CD4-positive, alpha-beta T cell treated with Interleukin-4 for 4 hours (primary cell): ENCODE measurements around the gene FYN.

Experiments used
- DNase-seq: peaks from one replicate; pipeline ENCODE4 v3.0.0-alpha.2; 2020

FYN gene

DNA sequence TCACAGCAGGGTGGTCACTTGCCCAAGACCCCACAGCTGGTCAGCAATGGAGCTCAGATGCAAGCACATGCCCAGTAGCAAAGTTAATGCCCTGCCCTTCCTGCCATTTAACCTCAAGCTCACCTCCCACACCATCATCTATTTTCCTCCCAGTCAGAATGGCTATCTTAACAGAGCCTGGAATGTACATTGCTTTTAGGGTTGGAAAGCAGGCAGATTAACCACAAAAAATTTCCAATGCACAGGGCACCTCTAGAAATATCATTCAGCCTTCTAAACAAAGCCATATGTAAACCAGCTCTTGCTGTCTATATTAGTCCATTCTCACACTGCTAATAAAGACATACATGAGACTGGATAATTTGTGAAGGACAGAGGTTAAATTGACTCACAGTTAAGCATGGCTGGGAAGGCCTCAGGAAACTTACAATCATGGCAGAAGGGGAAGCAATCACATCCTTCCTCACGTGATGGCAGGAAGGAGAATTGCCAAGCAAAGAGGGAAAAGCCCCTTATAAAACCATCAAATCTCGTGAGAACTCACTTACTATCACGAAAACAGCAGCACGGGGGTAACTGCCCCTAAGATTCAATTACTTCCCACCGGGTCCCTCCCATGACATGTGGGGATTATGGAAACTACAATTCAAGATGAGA is 106.9 kb downstream of the FYN start:
- no peak for DNase-seq

DNA sequence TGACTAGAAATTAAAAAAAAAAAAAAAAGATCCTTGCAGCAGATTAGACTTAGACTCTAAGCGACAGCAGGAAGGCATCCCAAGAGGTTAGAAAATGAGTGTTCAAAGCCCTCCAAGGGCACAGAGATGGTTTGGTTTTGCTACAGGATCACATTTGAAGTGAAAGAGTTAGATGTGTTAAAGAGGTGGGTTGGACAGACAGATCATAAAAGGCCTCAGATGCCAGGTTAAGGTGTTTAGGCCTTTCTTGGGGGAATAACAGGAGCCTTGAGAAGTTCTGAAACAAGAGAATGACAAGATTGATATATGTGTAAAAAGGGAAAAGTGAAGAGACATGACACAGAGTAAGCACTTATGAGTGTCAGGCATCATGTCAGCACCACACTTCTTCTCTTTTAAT is 107.5 kb downstream of the FYN start:
- DNase-seq: no peak

DNA sequence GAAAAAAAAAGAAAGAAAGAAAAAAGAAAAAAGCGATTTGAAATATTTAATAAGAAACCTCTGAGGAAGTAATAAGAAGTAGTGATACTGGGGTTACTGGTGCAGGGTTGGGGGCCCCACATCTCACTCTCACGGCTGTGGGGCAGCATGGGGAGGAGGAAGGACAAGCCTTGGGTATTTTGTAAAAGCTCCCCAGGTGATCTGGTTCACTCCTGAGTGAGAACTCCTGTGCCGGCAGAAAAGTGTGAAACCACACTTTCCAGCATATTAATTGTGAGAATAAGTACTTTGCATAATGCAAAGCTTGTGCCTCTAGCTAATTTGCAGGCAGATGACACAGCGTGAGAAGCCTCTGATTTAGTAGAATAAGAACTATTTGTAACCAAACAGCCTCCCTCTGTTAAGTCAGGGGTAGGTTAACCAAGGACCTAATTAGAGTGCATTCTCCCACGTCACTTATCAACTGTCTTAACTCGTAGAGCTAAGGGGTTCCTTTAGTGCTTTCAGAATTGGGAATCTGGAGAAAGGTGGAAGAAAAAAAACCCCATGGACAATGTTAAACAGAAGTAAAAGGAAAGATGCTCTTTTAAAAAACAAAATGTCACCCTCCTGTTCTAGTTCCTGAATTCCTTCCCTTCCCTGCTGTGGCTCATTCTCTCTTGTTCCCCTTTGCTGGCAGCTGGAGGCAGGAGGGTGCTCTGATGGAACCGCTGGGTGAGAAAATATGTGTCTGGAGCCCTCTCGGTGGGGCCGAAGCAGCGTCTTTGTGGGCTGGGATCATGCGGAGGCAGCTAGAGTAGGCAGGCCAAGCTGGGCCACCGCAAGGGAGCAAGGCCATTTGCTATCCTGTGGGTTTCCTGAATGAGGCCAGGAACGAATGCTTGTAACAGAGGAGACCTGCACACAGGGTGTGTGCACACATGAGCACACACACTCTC is 108.7 kb downstream of the FYN start:
- DNase-seq: peak; percentile 85

DNA sequence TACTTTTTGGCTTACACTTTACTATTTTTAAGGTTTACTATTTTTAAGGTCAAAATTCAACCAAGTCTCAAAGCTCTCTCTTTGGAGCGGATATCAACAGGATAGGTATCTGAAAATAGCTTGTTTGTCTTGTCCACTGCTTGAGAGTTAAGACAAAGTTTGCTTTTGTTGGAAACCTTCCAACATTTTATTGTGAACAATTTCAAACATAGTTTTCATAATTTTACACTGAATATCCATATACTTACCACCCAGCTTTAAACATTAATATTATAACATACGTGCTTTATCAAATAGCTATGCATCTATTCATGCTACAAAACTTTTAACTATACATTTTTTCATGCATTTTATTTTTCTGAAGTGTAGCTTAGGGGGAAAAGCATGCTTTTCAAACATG is 109.9 kb downstream of the FYN start:
- DNase-seq: no peak

DNA sequence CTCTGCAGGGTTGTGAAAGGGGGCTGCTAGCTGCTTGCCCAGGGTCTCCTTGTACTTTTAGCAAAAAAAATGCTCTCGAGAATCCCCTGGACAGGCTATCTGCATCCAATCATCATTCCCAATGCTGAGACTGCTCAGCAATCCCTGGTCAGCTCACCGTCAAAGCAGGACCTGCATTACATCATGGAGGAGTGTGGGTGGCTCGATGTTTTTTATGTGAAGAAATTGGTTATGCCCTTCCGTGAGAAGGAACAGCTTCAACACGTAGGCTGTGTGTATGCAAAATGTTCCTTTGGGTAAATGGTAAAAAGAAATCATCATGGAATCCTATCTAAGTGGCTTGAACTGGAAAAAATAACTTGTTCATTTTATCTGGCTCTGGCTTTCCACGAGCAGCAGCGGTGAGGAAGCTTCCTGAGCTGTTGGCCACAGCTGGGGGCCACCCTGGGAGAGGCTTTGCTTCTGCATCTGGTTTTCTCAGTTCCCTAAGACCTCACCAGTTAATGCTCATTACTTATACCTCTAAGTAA is 111.4 kb downstream of the FYN start:
- DNase-seq: no peak

DNA sequence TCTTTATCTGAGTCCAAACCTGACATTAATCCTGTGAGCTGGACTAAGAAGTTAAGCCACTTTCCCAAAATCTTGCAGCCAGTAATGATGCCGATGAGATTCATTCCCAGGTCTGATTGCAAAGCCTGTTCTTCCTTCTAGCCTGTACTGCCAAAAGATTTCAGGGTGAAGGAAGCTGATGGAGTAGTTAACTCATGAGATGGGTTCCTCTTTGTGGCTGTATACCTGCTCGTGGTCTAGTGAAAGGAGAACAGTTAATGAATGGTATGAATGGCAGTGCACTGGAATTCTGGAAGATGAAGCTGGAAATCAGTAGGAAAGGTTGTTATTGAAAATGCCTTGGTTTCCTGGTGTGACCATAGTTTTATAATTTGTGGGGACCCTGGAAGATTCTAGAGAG is 112.0 kb downstream of the FYN start:
- DNase-seq: no peak

DNA sequence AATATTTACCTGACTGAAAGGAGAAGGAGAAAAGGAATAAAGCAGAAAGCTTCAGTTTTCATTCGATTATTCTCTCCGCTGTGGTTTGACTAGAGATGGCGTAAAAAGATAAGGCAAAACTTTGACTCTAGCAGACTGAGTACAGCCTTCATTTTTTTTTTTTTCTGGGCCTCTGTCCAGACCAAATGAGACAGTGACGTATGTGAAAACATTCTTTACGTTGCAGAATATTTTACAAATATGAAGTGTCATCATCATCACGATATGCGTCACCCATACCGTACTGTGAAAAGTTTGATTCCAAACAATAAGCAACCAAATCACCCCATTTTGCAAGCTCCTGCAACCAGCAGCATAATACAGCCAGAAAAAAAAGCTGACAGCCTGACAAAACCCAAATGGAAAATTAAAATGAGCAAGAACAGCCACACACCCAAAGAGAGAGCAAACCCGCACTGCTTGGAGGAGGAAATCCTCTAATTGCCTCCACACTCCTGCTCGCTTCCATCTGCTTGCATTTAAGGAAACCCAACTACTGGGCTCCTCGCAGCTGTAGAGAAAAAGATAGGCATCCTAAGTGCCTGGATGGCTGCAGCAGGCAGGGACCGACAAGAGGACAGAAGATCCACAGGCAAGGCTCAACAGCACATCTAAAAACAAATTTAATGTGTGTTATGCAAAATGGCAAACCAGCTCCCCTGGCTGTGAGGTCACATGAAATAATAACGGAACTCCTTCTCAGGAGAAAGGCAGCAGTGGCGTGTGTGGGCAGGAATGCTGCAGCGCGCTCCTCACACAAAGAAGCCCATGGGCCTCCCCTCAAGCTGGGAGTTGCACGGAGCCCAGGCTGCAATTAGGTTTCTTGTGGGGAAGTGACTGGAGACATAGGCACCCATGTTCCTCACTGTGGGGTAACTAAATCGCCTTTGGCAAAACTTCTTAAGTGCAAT is 113.1 kb downstream of the FYN start:
- peak; percentile 83 for DNase-seq

DNA sequence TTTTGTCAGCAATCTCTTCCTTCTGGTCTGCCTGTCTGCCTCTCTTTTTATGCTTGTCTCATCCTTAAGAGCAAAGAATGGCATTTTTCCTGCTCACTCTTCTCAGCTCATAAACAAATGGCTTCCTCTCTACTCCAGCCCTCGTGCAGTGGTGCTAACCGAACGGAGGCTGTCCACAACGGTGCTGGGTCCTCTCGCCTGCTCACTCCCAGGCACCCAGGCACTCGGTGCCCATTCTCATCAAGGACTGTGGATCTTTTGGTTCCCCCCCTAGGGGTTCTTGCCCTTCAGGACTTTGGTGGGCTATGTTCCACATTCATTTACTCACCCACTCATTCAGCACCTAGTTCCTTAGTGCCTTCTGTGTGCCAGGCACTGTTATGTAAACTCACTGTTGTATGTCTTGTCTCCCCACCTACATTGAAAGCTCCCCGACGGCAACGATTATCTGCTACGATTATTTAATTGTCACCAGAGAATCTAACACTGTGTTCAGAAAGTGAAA is 113.9 kb downstream of the FYN start:
- no peak for DNase-seq

DNA sequence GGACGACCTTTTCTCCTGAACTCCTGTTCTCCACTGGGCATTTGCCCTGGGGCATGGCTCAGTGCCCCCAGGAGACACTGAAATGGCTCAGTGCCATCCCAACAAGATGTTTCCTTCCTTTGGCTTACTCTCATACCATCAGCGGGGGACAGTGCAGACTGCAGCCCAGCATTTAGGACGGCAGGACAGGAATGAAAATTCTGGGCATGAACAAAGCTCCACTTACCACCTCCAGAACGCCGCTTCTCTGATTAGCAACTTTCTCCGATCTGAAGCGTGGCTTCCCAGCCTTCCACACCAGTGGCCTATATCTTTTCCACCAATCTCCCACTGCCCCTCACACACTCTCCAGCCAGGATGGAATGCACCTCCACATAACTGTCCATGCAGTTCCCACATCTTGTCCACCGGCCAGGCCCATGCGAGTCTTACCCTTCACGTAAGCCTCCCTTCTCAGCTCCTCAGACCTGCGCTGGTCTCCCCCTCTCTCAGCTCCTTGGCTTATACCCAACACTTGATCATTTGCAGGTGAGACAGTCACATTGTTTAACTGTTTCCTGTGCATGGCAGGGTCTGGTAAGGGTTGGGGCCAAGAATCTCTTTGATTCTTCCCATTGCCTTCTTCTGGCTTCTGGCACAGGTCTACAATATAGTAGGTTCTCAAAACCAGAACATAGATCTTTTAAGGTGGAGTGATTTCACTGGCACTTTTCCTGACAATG is 114.5 kb downstream of the FYN start:
- DNase-seq: peak; percentile 66

DNA sequence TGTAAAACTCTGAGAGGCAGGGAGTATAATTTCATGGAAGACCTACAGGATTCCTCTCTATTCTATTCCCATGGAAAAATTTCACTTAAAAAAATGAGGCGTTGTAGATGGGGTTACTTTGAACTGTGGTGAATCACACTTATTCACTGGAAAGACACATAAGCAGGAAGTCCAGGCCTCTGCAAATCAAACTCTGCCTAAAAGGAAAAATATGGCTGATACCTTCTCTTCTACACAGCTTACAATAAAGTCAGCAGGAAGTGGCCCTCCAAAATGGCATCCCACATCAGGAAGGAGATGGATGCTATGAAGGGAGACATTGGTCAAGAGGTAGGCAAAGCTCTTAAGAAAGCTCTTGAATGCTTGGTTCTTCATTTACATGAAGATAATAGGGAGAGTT is 115.9 kb downstream of the FYN start:
- peak; percentile 80 for DNase-seq

DNA sequence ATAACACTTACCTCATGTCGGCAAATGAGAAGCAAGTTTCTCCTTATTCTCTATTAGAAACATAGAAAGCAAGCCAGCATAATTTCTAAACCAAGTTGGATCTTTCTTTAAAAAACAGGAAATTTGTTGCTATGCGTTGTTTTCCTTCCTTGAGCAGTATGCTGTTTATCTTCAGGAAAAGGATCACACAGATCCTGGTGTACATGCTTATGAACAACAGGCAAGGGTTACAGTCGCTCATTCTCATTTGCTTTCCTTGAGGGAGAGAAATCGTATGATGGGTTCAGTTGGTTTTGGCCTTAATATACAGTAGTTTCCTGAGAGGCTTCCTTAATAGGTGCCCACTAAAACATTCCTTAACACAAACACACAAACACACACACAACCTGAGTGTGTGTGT is 118.8 kb downstream of the FYN start:
- no peak for DNase-seq

DNA sequence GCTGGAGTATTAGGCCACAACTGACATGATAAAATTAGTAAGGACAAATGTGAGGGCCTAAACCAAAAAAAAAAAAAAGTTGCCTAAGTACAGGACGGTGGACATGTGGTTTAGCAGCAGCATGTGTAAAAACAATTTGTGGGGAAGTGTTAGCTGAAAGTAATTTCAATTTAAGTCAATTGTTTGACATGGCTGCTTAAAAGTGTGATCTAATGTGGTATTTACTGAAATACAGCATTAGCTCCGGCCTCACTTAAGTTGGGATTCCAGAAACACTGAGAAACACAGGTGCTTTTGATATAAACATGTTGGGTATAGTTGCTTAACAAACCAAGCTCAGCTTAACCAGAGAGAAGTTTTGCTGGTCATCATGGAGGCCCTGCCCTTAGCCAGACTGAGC is 119.7 kb downstream of the FYN start:
- DNase-seq: peak; percentile 41

DNA sequence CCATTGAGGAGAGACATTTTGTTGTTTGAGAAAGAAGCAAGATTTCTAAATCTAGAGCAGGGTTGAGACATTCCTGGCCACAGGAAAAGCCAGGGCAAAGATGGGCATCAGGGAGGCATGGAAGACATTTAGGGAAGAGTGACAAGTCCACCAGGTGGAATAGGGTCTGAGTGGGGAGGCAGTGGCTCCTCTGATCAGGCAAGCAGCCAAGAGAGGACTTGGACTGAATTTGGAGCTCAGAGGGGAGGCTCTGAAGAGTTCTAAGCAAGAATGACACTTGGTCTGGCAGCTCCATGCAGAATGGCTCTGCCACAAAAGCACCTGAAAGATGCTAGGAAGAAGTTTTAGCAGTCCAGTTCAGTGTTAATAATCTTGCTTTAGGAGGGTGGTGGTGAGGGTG is 120.8 kb downstream of the FYN start:
- DNase-seq: no peak

DNA sequence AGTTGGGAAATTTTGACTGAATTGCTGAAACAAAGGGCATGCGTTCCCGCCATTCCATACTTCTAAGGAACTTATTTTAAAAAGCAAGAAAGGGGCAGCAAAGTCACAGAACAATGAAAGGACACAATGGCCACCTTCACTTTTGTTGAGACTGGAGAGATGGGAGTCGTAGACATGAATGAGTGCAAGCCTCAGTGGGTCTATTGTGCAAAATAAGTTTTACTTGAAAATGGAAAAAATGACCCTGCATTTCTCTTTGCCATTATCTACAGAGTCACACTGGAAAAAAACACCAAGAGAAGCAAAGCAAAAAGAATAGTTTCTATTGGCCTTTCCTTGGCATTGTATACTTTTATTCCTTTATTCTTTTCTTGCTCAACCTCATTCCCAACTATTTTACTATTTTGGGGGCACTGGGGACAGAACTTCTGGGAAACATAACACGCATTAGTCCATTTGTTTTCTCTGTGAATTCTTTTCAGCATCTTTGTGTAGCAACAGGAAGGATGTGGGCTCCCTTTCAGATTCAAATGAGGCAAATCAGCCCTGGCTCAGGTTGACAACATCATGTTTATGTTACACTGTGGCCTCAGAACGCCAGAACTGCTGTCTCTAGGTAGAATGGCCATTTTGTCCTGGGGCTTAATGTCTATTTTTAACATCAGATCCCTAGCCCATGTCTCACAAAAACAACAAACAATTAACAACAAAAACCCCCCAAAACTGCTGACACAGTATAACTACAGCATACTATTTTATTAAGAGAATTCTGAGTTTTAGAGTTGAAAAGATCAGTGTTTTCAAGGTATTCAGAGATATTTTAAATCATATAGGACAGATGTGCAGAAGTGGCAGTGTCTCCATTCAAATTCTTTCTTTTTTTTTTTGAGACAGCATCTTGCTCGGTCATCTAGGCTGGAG is 122.2 kb downstream of the FYN start:
- peak; percentile 85 for DNase-seq

DNA sequence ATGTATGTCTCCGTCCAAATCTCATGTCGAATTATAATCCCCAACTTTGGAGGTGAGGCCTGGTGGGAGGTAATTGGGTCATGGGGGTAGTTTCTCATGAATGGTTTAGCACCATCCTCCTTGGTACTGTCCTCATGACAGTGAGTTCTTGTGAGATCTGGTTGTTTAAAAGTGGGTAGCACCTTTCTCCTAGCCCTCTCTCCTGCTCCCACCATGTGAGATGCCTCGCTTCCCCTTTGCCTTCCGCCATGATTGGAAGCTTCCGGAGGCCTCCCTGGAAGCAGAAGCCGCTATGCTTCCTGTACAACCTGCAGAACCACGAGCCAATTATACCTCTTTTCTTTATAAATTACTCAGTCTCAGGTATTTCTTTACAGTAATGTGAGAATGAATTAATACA is 123.1 kb downstream of the FYN start:
- DNase-seq: no peak

DNA sequence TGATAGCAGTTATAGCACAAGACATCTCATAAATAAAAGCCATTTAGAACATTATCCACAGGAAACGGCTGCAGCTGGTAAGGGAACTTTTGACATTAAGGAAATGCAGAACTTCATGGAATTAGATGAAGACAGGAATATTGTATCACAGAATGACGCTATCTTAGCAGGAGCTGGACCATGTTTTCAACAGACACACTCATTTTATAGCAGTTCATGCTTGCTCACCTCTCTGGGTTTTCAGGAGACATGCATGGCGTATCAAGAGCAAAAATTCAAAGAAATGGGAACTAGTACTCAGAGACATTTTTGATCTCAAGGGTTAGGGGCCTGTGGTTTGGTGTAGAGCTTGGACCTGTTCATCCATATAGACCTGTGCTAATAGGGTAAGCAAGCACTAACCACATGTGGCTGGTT is 125.0 kb downstream of the FYN start:
- no peak for DNase-seq

DNA sequence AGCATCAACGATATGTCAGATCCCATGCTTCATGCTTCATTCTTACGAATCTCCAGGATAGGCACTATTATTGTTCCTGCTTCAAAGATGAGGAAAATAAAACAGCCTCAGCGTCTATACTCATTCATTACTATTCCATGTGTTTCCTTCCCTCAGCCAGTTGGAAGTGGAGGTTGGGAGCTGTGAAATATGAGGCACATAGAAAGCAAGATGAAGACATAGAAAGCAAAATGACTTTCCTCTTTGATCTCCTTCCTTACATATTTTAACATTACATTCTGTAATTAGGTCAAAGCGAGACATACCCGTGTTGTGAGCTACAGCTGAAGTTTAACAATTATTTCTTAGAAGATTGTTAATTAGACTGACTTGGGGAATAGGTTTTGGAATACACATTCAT is 125.4 kb downstream of the FYN start:
- no peak for DNase-seq

DNA sequence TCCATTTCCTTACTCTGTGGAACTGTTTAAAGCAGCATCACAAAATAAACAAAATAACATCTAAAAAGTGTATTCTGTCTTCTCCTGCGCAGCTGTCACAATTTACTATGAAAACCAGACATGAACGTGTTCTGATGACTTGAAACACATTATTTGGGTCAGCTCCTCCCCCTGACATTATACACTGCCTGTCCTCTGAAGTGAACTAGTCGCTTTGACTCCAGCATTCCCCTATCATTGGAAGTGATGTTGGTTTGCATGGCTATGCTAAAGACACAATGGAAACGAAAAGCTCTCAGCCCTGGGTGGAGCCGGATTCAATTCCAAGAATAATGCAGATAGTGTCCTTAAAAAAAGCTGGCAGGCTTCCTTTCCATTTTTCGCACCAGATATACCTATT is 125.9 kb downstream of the FYN start:
- DNase-seq: peak; percentile 55

DNA sequence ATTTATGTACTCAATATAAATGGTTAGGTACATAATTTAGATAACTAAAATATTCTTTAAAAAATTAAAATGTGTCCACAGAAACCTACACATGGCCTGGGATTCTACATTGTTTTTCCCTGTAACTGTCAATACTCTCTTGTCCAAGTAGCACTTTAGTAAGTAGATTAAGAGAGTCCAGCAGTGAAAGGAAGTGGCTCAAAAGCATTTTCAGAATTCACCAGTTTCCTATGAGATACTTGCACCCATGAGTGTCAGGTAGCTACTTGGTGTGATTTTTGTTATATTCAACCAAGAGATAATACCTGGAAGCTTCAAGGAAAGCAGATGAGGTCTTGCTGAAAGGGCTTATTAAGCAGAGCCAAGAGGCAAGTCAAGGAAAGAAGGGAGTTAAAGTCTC is 126.3 kb downstream of the FYN start:
- no peak for DNase-seq

DNA sequence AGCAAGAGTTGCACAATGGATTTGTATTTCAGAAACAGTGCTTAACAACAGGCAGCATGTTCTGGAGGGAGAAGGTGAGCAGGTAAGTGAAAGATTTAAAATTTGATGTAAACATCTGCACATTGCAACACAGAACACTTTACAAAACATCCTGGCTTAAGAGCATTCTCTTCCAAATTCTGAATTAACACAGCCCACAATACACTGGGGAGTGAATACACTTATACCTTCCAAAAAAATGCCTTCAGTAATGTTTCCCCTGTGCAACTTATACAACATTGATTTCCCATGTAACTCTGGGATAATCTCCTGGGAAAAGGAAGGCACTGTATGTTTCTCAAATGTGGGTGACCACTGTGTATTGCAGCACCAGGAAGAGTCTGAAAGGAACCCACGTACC is 127.6 kb downstream of the FYN start:
- no peak for DNase-seq

DNA sequence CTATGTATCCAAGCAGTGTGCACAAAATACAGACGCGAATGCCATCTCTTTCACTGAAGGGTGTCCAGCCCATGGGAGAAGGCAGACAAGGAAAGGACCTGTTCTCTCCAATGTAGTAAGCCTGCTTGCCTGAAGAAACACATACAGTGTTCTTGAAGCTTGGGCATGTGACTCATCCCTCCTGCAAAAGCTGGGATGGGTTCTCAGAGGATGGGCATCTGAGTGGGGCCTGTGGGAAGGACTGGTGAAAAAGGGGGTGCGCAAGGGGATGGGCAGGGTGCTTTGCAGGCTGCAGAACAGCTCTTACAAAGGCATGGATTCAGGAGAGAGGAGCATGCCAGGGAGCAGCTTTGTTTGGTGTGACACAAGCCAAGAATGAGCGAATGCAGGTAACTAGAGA is 128.1 kb downstream of the FYN start:
- DNase-seq: no peak
